Measurements from ENCODE around the gene OSBPL5. TPM values are rescaled to one million over a fixed set of nuclear protein-coding genes. Genes with fewer than 3 reads are reported as not detected.

OSBPL5 gene
- total and polyA plus RNA-seq, 2 donors (not counting 1 experiment from before 2014, with no cell fraction given): 12.4 to 49.0 TPM

DNA sequence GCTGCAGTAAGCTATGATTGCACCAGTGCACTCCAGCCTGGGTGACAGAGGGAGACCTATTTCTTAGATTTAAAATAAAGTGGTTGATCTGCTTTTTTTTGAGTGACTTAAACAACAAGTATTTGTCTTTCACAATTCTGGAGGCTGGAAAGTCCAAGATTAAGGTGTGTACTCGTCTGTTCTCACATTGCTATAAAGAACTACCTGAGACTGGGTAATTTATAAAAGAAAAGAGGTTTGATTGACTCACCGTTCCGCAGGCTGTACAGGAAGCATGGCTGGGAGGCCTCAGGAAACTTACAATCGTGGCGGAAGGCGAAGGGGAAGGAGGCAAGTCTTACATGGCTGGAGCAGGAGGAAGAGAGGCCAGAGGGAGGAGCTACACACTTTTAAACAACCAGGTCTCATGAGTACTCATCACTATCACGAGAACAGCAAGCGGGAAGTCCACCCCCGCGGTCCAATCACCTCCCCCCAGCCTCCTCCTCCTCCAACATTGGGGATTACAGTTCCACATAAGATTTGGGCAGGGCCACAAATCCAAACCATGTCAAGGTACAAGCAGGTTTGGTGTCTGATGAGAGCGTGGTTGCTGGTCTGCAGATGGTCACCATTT is 19.7 kb upstream of the OSBPL5 start:
- H4K20me1 ChIP-seq (ENCODE audit: control insufficient read depth, extremely low read depth, insufficient read depth, low read length): no peaks in the 10 kb centered on the region
- H3K4me3 ChIP-seq (replicated peaks in 1 of 4; ENCODE audit: control extremely low read depth in 1 of 4, insufficient read depth in 1 of 4, low read depth in 3 of 4, low read length in 4 of 4): no peak overlapping the region
- no peaks in the 10 kb centered on the region for H3K36me3 ChIP-seq (ENCODE audit: control insufficient read depth, insufficient read depth, low read length)
- H3K4me2 ChIP-seq (ENCODE audit: extremely low read depth, insufficient read depth, low read length): no peak overlapping the region
- H2AFZ ChIP-seq (ENCODE audit: low read length): no peak overlapping the region
- H3K9me3 ChIP-seq (ENCODE audit: control insufficient read depth, insufficient read depth, low read depth, low read length): no peaks in the 10 kb centered on the region
- TF ChIP-seq EZH2 (IDR thresholded peaks at IDR 0.05; ENCODE audit: low read length, missing control alignments): no peak
- TF ChIP-seq, protein P1, sequence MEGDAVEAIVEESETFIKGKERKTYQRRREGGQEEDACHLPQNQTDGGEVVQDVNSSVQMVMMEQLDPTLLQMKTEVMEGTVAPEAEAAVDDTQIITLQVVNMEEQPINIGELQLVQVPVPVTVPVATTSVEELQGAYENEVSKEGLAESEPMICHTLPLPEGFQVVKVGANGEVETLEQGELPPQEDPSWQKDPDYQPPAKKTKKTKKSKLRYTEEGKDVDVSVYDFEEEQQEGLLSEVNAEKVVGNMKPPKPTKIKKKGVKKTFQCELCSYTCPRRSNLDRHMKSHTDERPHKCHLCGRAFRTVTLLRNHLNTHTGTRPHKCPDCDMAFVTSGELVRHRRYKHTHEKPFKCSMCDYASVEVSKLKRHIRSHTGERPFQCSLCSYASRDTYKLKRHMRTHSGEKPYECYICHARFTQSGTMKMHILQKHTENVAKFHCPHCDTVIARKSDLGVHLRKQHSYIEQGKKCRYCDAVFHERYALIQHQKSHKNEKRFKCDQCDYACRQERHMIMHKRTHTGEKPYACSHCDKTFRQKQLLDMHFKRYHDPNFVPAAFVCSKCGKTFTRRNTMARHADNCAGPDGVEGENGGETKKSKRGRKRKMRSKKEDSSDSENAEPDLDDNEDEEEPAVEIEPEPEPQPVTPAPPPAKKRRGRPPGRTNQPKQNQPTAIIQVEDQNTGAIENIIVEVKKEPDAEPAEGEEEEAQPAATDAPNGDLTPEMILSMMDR (conservative IDR thresholded peaks at IDR 0.05 in 1 of 2, IDR thresholded peaks at IDR 0.05 in 1 of 2; ENCODE audit: low read depth in 1 of 2, low read length in 2 of 2): no peak
- no peaks in the 10 kb centered on the region for H3K79me2 ChIP-seq (ENCODE audit: control insufficient read depth, insufficient read depth, low read length)
- no peak overlapping the region for H3K27ac ChIP-seq (ENCODE audit: insufficient read depth, low read length)
- H3K27me3 ChIP-seq (ENCODE audit: control insufficient read depth, insufficient read depth, low read length): no peaks in the 10 kb centered on the region
- no peaks in the 10 kb centered on the region for H3K4me1 ChIP-seq (ENCODE audit: control insufficient read depth, extremely low read depth, insufficient read depth, low read length)
- no peak overlapping the region for H3K9ac ChIP-seq (ENCODE audit: insufficient read depth, low read length)
- DNase-seq (ENCODE audit: low read depth in 2 of 2): no peak

DNA sequence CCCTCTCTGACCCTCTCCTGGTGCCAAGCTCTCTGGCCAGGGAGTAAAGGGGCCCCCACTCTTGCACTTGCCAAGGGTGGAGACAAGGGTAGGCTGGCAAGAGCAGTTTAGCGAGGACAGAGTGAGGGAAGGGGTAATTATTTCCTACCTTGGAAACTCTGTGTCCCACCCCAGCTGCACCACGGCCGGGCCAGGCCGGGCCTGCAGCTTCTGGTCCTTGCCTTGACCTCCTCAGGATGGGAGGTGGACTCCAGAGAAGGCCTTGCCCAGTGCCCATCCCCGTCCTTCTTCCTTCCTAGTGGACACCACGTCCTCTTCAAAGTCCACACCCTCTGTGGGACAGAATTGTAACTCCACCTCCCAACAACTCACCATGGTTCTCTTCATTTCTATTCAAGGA is 18.4 kb upstream of the OSBPL5 start:
- Histone ChIP-seq H4K20me1 (ENCODE audit: control insufficient read depth, extremely low read depth, insufficient read depth, low read length) (no peaks in the 10 kb centered on the region), H3K4me3 (replicated peaks in 1 of 4; ENCODE audit: control extremely low read depth in 1 of 4, insufficient read depth in 1 of 4, low read depth in 3 of 4, low read length in 4 of 4) (no peak overlapping the region), H3K79me2 (ENCODE audit: control insufficient read depth, insufficient read depth, low read length) (no peaks in the 10 kb centered on the region), H3K36me3 (ENCODE audit: control insufficient read depth, insufficient read depth, low read length) (no peaks in the 10 kb centered on the region), H3K4me2 (ENCODE audit: extremely low read depth, insufficient read depth, low read length) (no peak overlapping the region), H2AFZ (ENCODE audit: low read length) (no peak overlapping the region), H3K9ac (ENCODE audit: insufficient read depth, low read length) (no peak overlapping the region), H3K27me3 (ENCODE audit: control insufficient read depth, insufficient read depth, low read length) (no peaks in the 10 kb centered on the region), H3K27ac (ENCODE audit: insufficient read depth, low read length) (no peak overlapping the region), H3K9me3 (ENCODE audit: control insufficient read depth, insufficient read depth, low read depth, low read length) (no peaks in the 10 kb centered on the region), H3K4me1 (ENCODE audit: control insufficient read depth, extremely low read depth, insufficient read depth, low read length) (no peaks in the 10 kb centered on the region)
- no peak for DNase-seq (ENCODE audit: low read depth in 2 of 2)
- TF ChIP-seq, protein P1 (conservative IDR thresholded peaks at IDR 0.05 in 1 of 2, IDR thresholded peaks at IDR 0.05 in 1 of 2; ENCODE audit: low read depth in 1 of 2, low read length in 2 of 2): no peak
- TF ChIP-seq EZH2 (IDR thresholded peaks at IDR 0.05; ENCODE audit: low read length, missing control alignments): no peak

DNA sequence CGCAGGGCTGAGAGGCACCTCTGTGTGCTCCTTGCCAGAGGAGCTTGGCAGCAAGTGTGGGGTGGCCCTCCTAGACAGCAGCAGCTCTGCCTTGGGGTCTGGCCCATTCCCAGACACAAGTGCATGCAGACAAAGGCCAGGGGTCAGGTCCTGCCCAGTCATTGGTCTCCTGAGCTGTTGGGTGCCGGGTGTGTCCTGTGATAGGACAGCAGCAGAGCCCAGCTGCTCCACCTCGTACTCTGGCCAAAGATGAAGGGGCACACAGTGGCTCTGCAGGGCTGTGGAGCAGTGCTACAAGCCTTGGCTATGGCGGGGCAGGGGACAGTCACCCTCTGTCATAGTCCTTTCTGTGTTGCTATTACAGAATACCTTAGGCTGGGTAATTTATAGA is 17.3 kb upstream of the OSBPL5 start:
- H2AFZ ChIP-seq (ENCODE audit: low read length): no peak overlapping the region
- no peaks in the 10 kb centered on the region for H3K79me2 ChIP-seq (ENCODE audit: control insufficient read depth, insufficient read depth, low read length)
- H3K4me3 ChIP-seq (replicated peaks in 1 of 4; ENCODE audit: control extremely low read depth in 1 of 4, insufficient read depth in 1 of 4, low read depth in 3 of 4, low read length in 4 of 4): no peak overlapping the region
- H3K4me2 ChIP-seq (ENCODE audit: extremely low read depth, insufficient read depth, low read length): no peak overlapping the region
- no peak for DNase-seq (ENCODE audit: low read depth in 2 of 2)
- no peaks in the 10 kb centered on the region for H3K27me3 ChIP-seq (ENCODE audit: control insufficient read depth, insufficient read depth, low read length)
- no peaks in the 10 kb centered on the region for H3K36me3 ChIP-seq (ENCODE audit: control insufficient read depth, insufficient read depth, low read length)
- no peak for TF ChIP-seq EZH2 (IDR thresholded peaks at IDR 0.05; ENCODE audit: low read length, missing control alignments)
- TF ChIP-seq, protein P1 (conservative IDR thresholded peaks at IDR 0.05 in 1 of 2, IDR thresholded peaks at IDR 0.05 in 1 of 2; ENCODE audit: low read depth in 1 of 2, low read length in 2 of 2): no peak
- no peaks in the 10 kb centered on the region for H3K4me1 ChIP-seq (ENCODE audit: control insufficient read depth, extremely low read depth, insufficient read depth, low read length)
- H3K9ac ChIP-seq (ENCODE audit: insufficient read depth, low read length): no peak overlapping the region
- no peaks in the 10 kb centered on the region for H4K20me1 ChIP-seq (ENCODE audit: control insufficient read depth, extremely low read depth, insufficient read depth, low read length)
- H3K9me3 ChIP-seq (ENCODE audit: control insufficient read depth, insufficient read depth, low read depth, low read length): no peaks in the 10 kb centered on the region
- no peak overlapping the region for H3K27ac ChIP-seq (ENCODE audit: insufficient read depth, low read length)
